ENCODE data around the gene CFDP1.

GRCh38 chr16:75251280-75252048, 181.8 kb downstream of the CFDP1 start, which contains the start of gene BCAR1:
- TF ChIP-seq PHF8 (IDR thresholded peaks at IDR 0.05; ENCODE audit: borderline replicate concordance, low read depth) (peak; percentile 61; the same call in 1 of the 2 replicates), CTCF (IDR thresholded peaks at IDR 0.05) (no peak; the same call in 2 of the 3 replicates), FOXS1 (CRISPR knock-in tag; IDR thresholded peaks at IDR 0.05) (no peak), KDM1A (IDR thresholded peaks at IDR 0.05; ENCODE audit: low read depth) (no peak)
